Measurements from ENCODE around the gene RGS17. TPM values are rescaled to one million over a fixed set of nuclear protein-coding genes. Genes with fewer than 3 reads are reported as not detected.

RGS17 gene
- polyA plus RNA-seq, 5 donors: 1.7 to 3.6 (median 2.5) TPM

Other genes starting within 250 kb of the RGS17 start
- gene FBXO5, start 148.2 kb downstream of the RGS17 start, polyA plus RNA-seq (ENCODE audit: insufficient read depth in 1 of 5, insufficient read length in 5 of 5, low replicate concordance in 1 of 5): 10 to 100 TPM; 20.3 to 46.2 (median 28.6) TPM
- gene MTRF1L, start 128.6 kb downstream of the RGS17 start, polyA plus RNA-seq (ENCODE audit: insufficient read depth in 1 of 5, insufficient read length in 5 of 5, low replicate concordance in 1 of 5): 10 to 100 TPM; 14.7 to 28.0 (median 23.2) TPM